HG03565 (cell line): Measurements from ENCODE around the gene TLE4.

Experiments
- ATAC-seq: cut with Tn5 transposase; IDR thresholded peaks from one replicate; pipeline ENCODE4 v1.9.1; 2021; ENCODE audit warnings: mild to moderate bottlenecking, moderate library complexity; ENCODE audit not compliant: unreplicated experiment

Gene TLE4

DNA sequence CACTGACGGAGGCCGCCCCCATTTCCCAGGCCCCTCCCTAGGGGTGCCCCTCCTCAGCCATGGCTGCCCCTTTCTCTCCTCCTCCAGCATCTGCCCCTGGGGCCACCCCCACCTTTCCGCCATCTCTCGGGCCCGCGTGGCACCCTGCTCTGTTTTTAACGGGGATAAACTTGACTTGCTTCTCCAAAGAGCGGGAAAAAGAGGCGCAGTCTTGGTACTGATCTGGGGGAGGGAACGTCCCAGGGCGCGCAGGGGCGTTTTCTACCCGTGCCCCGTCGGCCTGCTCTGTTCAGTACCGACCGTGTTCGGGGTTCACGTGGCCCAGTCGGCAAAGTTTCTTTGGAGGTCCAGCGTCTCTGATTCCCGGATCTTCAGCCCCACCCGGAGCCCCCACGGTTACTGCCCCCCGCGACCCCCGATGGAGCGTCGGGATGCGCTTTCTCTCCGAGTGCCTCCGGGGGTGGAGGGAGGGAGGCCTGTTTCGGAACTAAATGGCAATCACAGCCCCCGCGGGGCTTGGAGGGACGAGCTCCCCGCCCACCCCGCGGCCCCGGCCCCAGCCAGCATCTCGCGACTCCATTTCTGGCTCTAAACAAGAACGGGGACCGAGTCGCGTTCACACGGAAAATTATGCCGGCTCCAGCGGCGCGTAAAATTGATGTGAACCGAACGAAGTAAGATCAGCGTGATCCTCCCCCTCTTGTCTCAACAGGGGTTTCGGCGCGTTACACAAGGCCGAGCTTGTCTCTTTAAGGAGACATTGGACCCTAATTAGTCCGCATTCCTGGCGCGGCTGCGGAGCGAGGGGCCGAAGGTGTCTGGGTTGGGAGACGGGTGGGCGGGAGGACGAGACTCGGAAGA lies 1.1 kb upstream of the TLE4 start:
- ATAC-seq, result no peak

DNA sequence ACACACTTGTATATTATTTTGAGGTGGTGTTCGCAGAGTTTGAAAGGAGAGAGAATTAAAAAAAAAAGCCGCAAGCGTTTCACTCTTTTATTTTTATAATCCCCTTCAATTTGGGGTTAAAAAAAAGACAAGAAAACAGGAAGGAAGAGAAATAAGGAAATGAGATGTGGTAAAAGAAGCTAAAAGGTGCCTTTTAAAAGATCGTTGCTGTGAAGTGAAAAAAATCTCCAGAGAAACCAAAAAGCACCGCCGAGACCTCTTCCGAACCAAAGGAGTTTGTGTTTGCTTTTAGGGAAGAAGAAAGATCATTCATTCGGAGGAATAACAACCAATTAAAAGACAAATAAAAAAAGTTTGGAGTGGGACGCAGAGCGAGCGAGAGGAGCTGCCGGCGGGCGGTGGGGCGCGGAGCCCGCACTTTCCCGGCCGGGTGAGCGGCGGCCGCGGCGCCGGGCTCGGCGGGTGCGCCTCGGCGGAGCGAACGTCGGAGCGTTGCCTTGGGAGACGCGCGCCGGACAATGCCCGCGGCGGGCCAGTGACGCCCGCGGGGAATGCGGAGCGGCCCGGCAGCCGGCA lies 355 bp downstream of the TLE4 start:
- no peak for ATAC-seq

- ATAC-seq, result no peak
Observed at GRCh38 chr9:79572608-79573411, 1.0 kb downstream of the TLE4 start.

GRCh38 chr9:79573412-79573923 lies 1.7 kb downstream of the TLE4 start:
- no peak for ATAC-seq

- no peak for ATAC-seq
Observed at GRCh38 chr9:79574136-79574535, 2.4 kb downstream of the TLE4 start.

DNA sequence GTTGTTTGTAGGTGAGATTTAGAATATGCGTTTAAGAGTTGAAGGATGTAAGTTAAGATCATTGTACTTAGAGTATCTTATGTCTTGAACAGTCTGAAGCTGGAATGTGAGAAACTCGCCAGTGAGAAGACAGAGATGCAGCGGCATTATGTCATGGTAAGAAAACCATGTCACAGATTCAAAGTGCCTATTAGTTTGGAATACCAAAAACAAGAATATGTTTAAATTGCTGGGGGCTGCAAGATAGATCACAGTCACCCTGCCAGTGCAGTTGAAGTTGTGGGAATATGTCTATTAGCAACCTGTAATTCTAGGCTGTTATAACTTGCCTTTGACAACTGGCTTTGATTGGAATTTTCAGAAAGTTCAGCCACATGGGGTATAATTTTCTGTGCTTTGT lies 3.0 kb downstream of the TLE4 start:
- no peak for ATAC-seq

DNA sequence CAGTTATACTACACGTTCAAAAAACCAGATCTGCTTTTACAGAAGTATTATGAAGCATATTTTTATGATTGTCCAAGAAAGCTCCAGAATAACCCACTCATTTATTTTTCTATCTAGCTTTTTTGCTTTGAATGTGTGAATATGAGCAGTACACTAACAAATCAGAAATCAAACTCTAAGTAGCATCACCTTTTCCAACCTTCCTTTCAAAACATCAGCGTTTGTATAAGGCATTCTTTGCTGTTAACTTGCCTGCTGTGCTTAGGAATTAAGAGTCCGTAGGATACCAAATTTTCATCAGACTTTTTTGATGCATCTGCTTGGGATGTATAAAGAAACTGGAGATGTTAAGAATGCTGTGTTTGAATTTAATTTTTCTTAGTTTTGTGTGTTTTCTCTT lies 3.8 kb downstream of the TLE4 start:
- ATAC-seq, result no peak

- ATAC-seq, result no peak
Observed at GRCh38 chr9:79577969-79578723, 6.4 kb downstream of the TLE4 start.

GRCh38 chr9:79578891-79579290 lies 7.1 kb downstream of the TLE4 start:
- no peak for ATAC-seq

DNA sequence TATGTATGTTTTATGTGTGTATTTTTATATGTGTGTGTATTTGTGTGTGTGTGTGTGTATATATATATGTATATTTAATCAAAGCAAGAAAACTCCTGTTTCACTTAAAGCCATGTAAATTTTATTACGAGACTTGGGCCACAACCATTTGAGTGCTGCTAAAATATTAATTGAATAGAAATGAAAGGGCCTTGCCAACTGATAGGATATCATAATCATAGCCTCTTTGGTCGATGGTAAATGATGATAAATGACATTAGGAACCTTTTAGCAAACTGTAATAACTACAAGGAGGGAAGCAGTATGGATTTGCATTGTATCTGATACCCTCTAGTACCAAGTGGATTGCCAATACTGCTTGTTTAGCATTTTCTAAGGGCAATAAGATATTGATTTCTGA lies 7.9 kb downstream of the TLE4 start:
- no peak for ATAC-seq

- ATAC-seq, result no peak
Observed at GRCh38 chr9:79580055-79580454, 8.3 kb downstream of the TLE4 start.

DNA sequence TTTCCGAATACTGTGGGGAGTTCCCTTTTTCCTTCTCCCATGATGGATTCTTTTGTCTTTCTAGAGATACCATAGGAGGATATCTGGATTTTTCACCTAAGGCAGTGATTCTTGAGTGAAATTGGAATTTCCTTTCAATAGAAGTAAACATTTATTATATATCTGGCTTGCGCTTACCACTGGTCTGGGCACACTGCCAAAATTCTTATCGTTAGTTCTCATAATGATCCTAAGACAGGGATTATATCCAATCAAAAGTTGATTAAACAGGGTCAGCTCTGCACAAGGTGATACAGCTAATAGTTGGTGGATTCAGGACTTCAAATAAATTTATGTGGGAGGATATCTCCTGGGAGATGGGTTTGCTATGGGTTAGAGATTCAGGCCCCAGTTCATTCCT lies 9.6 kb downstream of the TLE4 start:
- ATAC-seq, result no peak

DNA sequence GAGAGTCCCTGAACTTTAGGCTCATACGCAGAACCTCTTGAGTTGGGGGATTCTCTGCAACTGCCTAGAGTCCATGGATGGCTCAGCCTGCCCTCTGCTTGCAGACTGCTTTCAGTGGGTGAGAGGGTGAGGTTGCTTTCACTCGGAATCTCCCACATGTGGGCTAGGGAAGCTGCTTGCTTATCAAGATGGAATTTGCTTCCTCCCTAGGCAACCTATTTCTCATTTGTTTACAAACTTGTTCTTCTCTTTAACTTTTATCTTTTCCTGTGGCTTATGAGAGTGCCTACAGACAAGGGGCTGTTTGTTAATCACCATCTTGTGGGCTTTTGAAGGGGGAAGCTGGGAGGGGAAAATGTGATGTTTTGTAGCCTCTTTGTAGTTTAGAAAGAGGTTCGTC lies 10.0 kb downstream of the TLE4 start:
- ATAC-seq, result no peak

- ATAC-seq, result peak; percentile 60
Observed at GRCh38 chr9:79583952-79584654, 12.3 kb downstream of the TLE4 start.

DNA sequence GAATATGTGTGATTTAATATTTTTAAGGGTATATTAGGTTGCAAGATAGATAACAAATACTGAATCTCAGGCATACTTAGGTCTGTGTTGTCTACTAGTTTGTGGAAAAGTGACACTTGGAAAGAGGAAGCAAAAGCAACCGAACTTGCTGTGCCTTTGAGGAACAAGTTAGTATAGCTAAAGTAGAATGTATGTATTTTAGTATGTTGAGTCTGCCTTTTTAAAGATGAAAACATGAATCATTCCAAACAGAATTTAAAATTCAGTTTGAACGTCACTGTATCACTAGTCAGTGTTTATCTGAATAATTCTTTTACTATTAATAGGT lies 12.9 kb downstream of the TLE4 start:
- ATAC-seq, result no peak

DNA sequence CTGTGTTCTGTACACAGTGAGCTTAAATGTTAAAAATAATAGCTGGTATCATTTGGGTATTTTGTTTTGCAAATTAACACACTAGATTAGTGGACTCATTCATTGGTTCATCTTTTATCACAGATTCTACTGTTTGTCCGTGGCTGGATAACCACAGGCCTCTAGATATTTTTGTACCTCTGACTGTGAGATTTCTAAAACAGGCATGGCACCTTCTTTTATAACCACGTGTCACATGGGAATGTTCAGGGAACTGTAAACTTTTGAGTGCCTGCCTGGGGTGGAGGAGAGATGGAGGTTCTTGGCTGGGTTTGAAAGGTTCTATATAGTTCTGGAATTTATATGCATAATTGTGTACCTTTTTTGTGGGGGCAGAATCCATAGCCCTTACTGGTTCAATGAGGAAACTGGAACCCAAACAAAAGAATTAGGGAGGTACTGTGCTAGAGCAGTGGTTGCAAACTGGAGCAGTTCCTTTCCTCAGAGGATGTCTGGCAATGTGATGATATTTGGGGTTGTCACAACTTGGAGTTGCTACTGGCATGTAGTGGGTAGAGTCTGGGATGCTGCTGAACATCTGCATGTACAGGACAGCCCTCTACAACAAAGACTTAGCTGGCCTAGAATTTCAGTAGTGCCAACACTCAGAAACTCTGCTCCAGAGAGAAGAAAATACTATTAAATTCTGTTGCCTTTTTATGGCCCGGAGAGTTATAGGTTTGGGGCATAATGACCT lies 16.9 kb downstream of the TLE4 start:
- ATAC-seq, result no peak

DNA sequence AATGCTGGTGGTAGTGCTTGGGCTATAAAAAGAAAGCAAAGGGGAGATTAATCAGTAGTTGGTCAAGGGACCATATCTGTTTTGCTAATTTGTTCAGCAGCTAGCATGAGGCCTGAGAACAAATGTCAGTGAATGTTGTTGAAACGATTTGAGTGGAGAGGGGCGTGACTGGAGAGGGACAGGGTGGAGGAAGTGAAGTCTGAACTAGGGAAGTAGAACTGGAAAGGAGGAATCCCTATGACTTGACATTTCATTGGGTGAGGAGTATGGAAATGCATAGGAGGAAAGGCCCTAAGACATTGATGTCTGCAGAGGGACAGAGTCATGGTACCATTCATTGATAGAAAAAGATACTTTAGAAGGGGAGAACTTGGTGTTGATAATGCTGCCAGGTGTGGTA lies 19.7 kb downstream of the TLE4 start:
- ATAC-seq, result no peak

- ATAC-seq, result no peak
Observed at GRCh38 chr9:79592726-79593493, 21.1 kb downstream of the TLE4 start.
